ENCODE measurements around the gene SHANK1. TPM values are rescaled to one million over a fixed set of nuclear protein-coding genes. Genes with fewer than 3 reads are reported as not detected.
A peak's percentile ranks its signal among the peaks of the same experiment; 100 is the strongest.

The SHANK1 gene
- total RNA-seq, 2 experiments from 2014 or later, result 0.03 to 13.1 TPM

GRCh38 chr19:50718255-50719118 is 1.1 kb downstream of the SHANK1 start:
- Histone ChIP-seq H3K79me2 (ENCODE audit: insufficient read depth, low read depth, low read length) (no peaks in the 10 kb centered on the region), H3K4me3 (ENCODE audit: low read depth, low read length, poor library complexity, severe bottlenecking) (peak overlapping the region; percentile 38), H3K36me3 (ENCODE audit: insufficient read depth, low read length) (no peaks in the 10 kb centered on the region), H3K9me2 (ENCODE audit: insufficient read depth, low read length) (no peaks in the 10 kb centered on the region), H3K27ac (ENCODE audit: low read depth, low read length, poor library complexity, severe bottlenecking) (no peak overlapping the region), H3K4me2 (ENCODE audit: low read length) (peak overlapping the region; percentile 55), H3K9me3 (ENCODE audit: low read length) (no peaks in the 10 kb centered on the region), H2AFZ (ENCODE audit: low read length) (no peak overlapping the region), H4K20me1 (ENCODE audit: insufficient read depth, low read length) (no peaks in the 10 kb centered on the region), H3K4me1 (ENCODE audit: insufficient read depth, low read length, poor library complexity, severe bottlenecking) (peaks cover 24% of the 10 kb centered on the region)
- POLR2A ChIA-PET, result no interaction called here
- TF ChIP-seq CTCF (conservative IDR thresholded peaks at IDR 0.05; ENCODE audit: low read length), result no peak
- TF ChIP-seq EZH2phosphoT487 (IDR thresholded peaks at IDR 0.05; ENCODE audit: borderline replicate concordance, low read depth, low read length), result no peak
- intact Hi-C loops (cut with micrococcal nuclease; ENCODE audit: unreplicated experiment), result no loop called here
- DNase-seq (ENCODE audit: low spot score), result no peak
- BruUV-seq (replicated peaks), result no TSS peak
- CTCF ChIA-PET (ENCODE audit: unreplicated experiment), result no interaction called here

GRCh38 chr19:50717891-50718254 is 1.7 kb downstream of the SHANK1 start:
- H3K79me2 ChIP-seq (ENCODE audit: insufficient read depth, low read depth, low read length), result no peaks in the 10 kb centered on the region
- H3K36me3 ChIP-seq (ENCODE audit: insufficient read depth, low read length), result no peaks in the 10 kb centered on the region
- POLR2A ChIA-PET, result no interaction called here
- no peaks in the 10 kb centered on the region for H4K20me1 ChIP-seq (ENCODE audit: insufficient read depth, low read length)
- no peak for DNase-seq (ENCODE audit: low spot score)
- H2AFZ ChIP-seq (ENCODE audit: low read length), result no peak overlapping the region
- peaks cover 30% of the 10 kb centered on the region for H3K4me1 ChIP-seq (ENCODE audit: insufficient read depth, low read length, poor library complexity, severe bottlenecking)
- CTCF ChIA-PET (ENCODE audit: unreplicated experiment), result no interaction called here
- TF ChIP-seq CTCF (conservative IDR thresholded peaks at IDR 0.05; ENCODE audit: low read length), result no peak
- TF ChIP-seq EZH2phosphoT487 (IDR thresholded peaks at IDR 0.05; ENCODE audit: borderline replicate concordance, low read depth, low read length), result no peak
- no peaks in the 10 kb centered on the region for H3K9me3 ChIP-seq (ENCODE audit: low read length)
- no TSS peak for BruUV-seq (replicated peaks)
- no peak overlapping the region for H3K27ac ChIP-seq (ENCODE audit: low read depth, low read length, poor library complexity, severe bottlenecking)
- intact Hi-C loops (cut with micrococcal nuclease; ENCODE audit: unreplicated experiment), result no loop called here
- H3K4me3 ChIP-seq (ENCODE audit: low read depth, low read length, poor library complexity, severe bottlenecking), result peak overlapping the region; percentile 38
- H3K4me2 ChIP-seq (ENCODE audit: low read length), result peak overlapping the region; percentile 55
- H3K9me2 ChIP-seq (ENCODE audit: insufficient read depth, low read length), result no peaks in the 10 kb centered on the region

- no peaks in the 10 kb centered on the region for H4K20me1 ChIP-seq (ENCODE audit: insufficient read depth, low read length)
- no peaks in the 10 kb centered on the region for H3K79me2 ChIP-seq (ENCODE audit: insufficient read depth, low read depth, low read length)
- no peaks in the 10 kb centered on the region for H3K9me3 ChIP-seq (ENCODE audit: low read length)
- ChIA-PET CTCF (ENCODE audit: unreplicated experiment) (no interaction called here), POLR2A (no interaction called here)
- H3K4me3 ChIP-seq (ENCODE audit: low read depth, low read length, poor library complexity, severe bottlenecking), result no peak overlapping the region
- H2AFZ ChIP-seq (ENCODE audit: low read length), result no peak overlapping the region
- DNase-seq (ENCODE audit: low spot score), result no peak
- peaks cover 36% of the 10 kb centered on the region for H3K4me1 ChIP-seq (ENCODE audit: insufficient read depth, low read length, poor library complexity, severe bottlenecking)
- TF ChIP-seq CTCF (conservative IDR thresholded peaks at IDR 0.05; ENCODE audit: low read length) (no peak), EZH2phosphoT487 (IDR thresholded peaks at IDR 0.05; ENCODE audit: borderline replicate concordance, low read depth, low read length) (no peak)
- H3K9me2 ChIP-seq (ENCODE audit: insufficient read depth, low read length), result no peaks in the 10 kb centered on the region
- intact Hi-C loops (cut with micrococcal nuclease; ENCODE audit: unreplicated experiment), result no loop called here
- BruUV-seq (replicated peaks), result no TSS peak
- H3K36me3 ChIP-seq (ENCODE audit: insufficient read depth, low read length), result no peaks in the 10 kb centered on the region
- H3K27ac ChIP-seq (ENCODE audit: low read depth, low read length, poor library complexity, severe bottlenecking), result no peak overlapping the region
- no peak overlapping the region for H3K4me2 ChIP-seq (ENCODE audit: low read length)
These were observed 2.4 kb downstream of the SHANK1 start for GRCh38 chr19:50717026-50717723.

Data from OCI-LY7 (cell line).